Raji (cell line): Measurements from ENCODE around the gene GAS7.

ENCODE experiments used
- POLR2A ChIP-seq: IDR thresholded peaks from 2 replicates; pipeline ENCODE4 v1.6.1; 2011; ENCODE audit warnings: low read depth, low read length, control low read depth; ENCODE audit not compliant: insufficient read depth

GAS7 gene

GRCh38 chr17:10119203-10120108 lies 79.0 kb downstream of the GAS7 start:
- no peak for TF ChIP-seq POLR2A

- TF ChIP-seq POLR2A, result no peak
Measured at GRCh38 chr17:10118788-10119130, 79.6 kb downstream of the GAS7 start.

GRCh38 chr17:10117581-10118001 lies 80.8 kb downstream of the GAS7 start:
- TF ChIP-seq POLR2A, result no peak

GRCh38 chr17:10116753-10117420 lies 81.5 kb downstream of the GAS7 start:
- no peak for TF ChIP-seq POLR2A

GRCh38 chr17:10116267-10116666 lies 82.1 kb downstream of the GAS7 start:
- no peak for TF ChIP-seq POLR2A

GRCh38 chr17:10115536-10115932 lies 82.9 kb downstream of the GAS7 start:
- TF ChIP-seq POLR2A, result no peak

- no peak for TF ChIP-seq POLR2A
Measured at GRCh38 chr17:10114931-10115535, 83.4 kb downstream of the GAS7 start.

GRCh38 chr17:10112962-10113361 lies 85.4 kb downstream of the GAS7 start:
- TF ChIP-seq POLR2A, result no peak

GRCh38 chr17:10111907-10112452 lies 86.4 kb downstream of the GAS7 start:
- TF ChIP-seq POLR2A, result no peak

- TF ChIP-seq POLR2A, result no peak
Measured at GRCh38 chr17:10109146-10109545, 89.3 kb downstream of the GAS7 start.

GRCh38 chr17:10107316-10108165 lies 90.9 kb downstream of the GAS7 start:
- no peak for TF ChIP-seq POLR2A

GRCh38 chr17:10106067-10106466 lies 92.3 kb downstream of the GAS7 start:
- TF ChIP-seq POLR2A, result no peak

- TF ChIP-seq POLR2A, result no peak
Measured at GRCh38 chr17:10105513-10106001, 92.8 kb downstream of the GAS7 start.

GRCh38 chr17:10103712-10104111 lies 94.7 kb downstream of the GAS7 start:
- no peak for TF ChIP-seq POLR2A

- TF ChIP-seq POLR2A, result no peak
Measured at GRCh38 chr17:10102817-10103216, 95.6 kb downstream of the GAS7 start.
